ENCODE measurements around the gene OR52A5. TPM values are rescaled to one million over a fixed set of nuclear protein-coding genes. Genes with fewer than 3 reads are reported as not detected.

The OR52A5 gene
- polyA plus RNA-seq, 1 experiment = not detected

- CTCF ChIA-PET = no interaction called here
- H3K27me3 ChIP-seq (ENCODE audit: control insufficient read depth, insufficient read depth, low read length) = no peaks in the 10 kb centered on the region
- no peak overlapping the region for H3K4me3 ChIP-seq (ENCODE audit: low read depth, low read length)
- H3K9me3 ChIP-seq (ENCODE audit: control insufficient read depth, insufficient read depth, low read length) = no peaks in the 10 kb centered on the region
- POLR2A ChIA-PET = no interaction called here
- no peak overlapping the region for H3K27ac ChIP-seq (ENCODE audit: low read depth, low read length)
- no peak for DNase-seq (ENCODE audit: low read depth, low spot score)
- TF ChIP-seq CTCF (IDR thresholded peaks at IDR 0.05; ENCODE audit: low read depth, low read length) = no peak
Measured at GRCh38 chr11:5103066-5103465, 35.1 kb downstream of the OR52A5 start.

- Histone ChIP-seq H3K9me3 (ENCODE audit: control insufficient read depth, insufficient read depth, low read length) (no peaks in the 10 kb centered on the region), H3K27me3 (ENCODE audit: control insufficient read depth, insufficient read depth, low read length) (no peaks in the 10 kb centered on the region), H3K27ac (ENCODE audit: low read depth, low read length) (no peak overlapping the region), H3K4me3 (ENCODE audit: low read depth, low read length) (no peak overlapping the region)
- no peak for DNase-seq (ENCODE audit: low read depth, low spot score)
- POLR2A ChIA-PET = no interaction called here
- CTCF ChIA-PET = no interaction called here
- no peak for TF ChIP-seq CTCF (IDR thresholded peaks at IDR 0.05; ENCODE audit: low read depth, low read length)
Measured at GRCh38 chr11:5102246-5102645, 35.9 kb downstream of the OR52A5 start.

- no peak for TF ChIP-seq CTCF (IDR thresholded peaks at IDR 0.05; ENCODE audit: low read depth, low read length)
- no peaks in the 10 kb centered on the region for H3K27me3 ChIP-seq (ENCODE audit: control insufficient read depth, insufficient read depth, low read length)
- no peak overlapping the region for H3K4me3 ChIP-seq (ENCODE audit: low read depth, low read length)
- ChIA-PET POLR2A (no interaction called here), CTCF (no interaction called here)
- H3K27ac ChIP-seq (ENCODE audit: low read depth, low read length) = no peak overlapping the region
- no peaks in the 10 kb centered on the region for H3K9me3 ChIP-seq (ENCODE audit: control insufficient read depth, insufficient read depth, low read length)
- DNase-seq (ENCODE audit: low read depth, low spot score) = no peak
Measured at GRCh38 chr11:5096011-5096410, 42.1 kb downstream of the OR52A5 start.

GRCh38 chr11:5092821-5093585 lies 45.2 kb downstream of the OR52A5 start:
- Histone ChIP-seq H3K4me3 (ENCODE audit: low read depth, low read length) (no peak overlapping the region), H3K27me3 (ENCODE audit: control insufficient read depth, insufficient read depth, low read length) (no peaks in the 10 kb centered on the region), H3K27ac (ENCODE audit: low read depth, low read length) (no peak overlapping the region), H3K9me3 (ENCODE audit: control insufficient read depth, insufficient read depth, low read length) (no peaks in the 10 kb centered on the region)
- no peak for TF ChIP-seq CTCF (IDR thresholded peaks at IDR 0.05; ENCODE audit: low read depth, low read length)
- DNase-seq (ENCODE audit: low read depth, low spot score) = no peak
- ChIA-PET CTCF (interaction anchor here (1.1 kb wide), 1 partner anchor 31 kb away, joined by 4 read pairs; no protein-coding TSS in a partner anchor), POLR2A (no interaction called here)

- no peak for TF ChIP-seq CTCF (IDR thresholded peaks at IDR 0.05; ENCODE audit: low read depth, low read length)
- H3K4me3 ChIP-seq (ENCODE audit: low read depth, low read length) = no peak overlapping the region
- H3K9me3 ChIP-seq (ENCODE audit: control insufficient read depth, insufficient read depth, low read length) = no peaks in the 10 kb centered on the region
- DNase-seq (ENCODE audit: low read depth, low spot score) = no peak
- no peak overlapping the region for H3K27ac ChIP-seq (ENCODE audit: low read depth, low read length)
- POLR2A ChIA-PET = no interaction called here
- CTCF ChIA-PET = no interaction called here
- H3K27me3 ChIP-seq (ENCODE audit: control insufficient read depth, insufficient read depth, low read length) = no peaks in the 10 kb centered on the region
Measured at GRCh38 chr11:5090668-5091067, 47.5 kb downstream of the OR52A5 start.

Measured in AG04450 (cell line).